ENCODE results near the gene TUFT1. TPM values are rescaled to one million over a fixed set of nuclear protein-coding genes. Genes with fewer than 3 reads are reported as not detected.

TUFT1 gene
- total and polyA plus RNA-seq, 9 of the 15 experiments (the other 6 are each of a cell fraction or from before 2014, with no cell fraction given) = 0.54 to 2.0 (median 1.7) TPM

- TF ChIP-seq PBX2 (CRISPR knock-in tag; IDR thresholded peaks at IDR 0.05; ENCODE audit: low read depth) (no peak), PBX2 (tag; conservative IDR thresholded peaks at IDR 0.05; ENCODE audit: low read depth) (no peak), ZNF445 (CRISPR knock-in tag; IDR thresholded peaks at IDR 0.05; ENCODE audit: low read depth) (no peak), ZNF76 (CRISPR knock-in tag; IDR thresholded peaks at IDR 0.05; ENCODE audit: borderline replicate concordance) (no peak)
Observed at GRCh38 chr1:151541752-151542151, 1.6 kb downstream of the TUFT1 start (continued).

- Histone ChIP-seq H3K27ac (ENCODE audit: extremely low read depth, low read depth, low read length) (no peak overlapping the region), H3K9me3 (replicated peaks; ENCODE audit: control insufficient read depth, insufficient read depth, low read depth, low read length) (no peaks in the 10 kb centered on the region), H3K36me3 (ENCODE audit: control insufficient read depth, insufficient read depth, low read length) (no peaks in the 10 kb centered on the region), H3K27me3 (ENCODE audit: control insufficient read depth in 2 of 2, insufficient read depth in 2 of 2, low read length in 2 of 2) (peaks cover 2 to 5% of the 10 kb centered on the region in 2 experiments; a peak in 2 of 5 replicates), H3K4me1 (replicated peaks in 1 of 2; ENCODE audit: control insufficient read depth in 2 of 2, insufficient read depth in 2 of 2, low read length in 2 of 2) (peaks cover 5 to 14% of the 10 kb centered on the region in 2 experiments; a peak in 4 of 5 replicates), H3K4me2 (ENCODE audit: insufficient read depth, low read length) (no peak overlapping the region), H2AFZ (ENCODE audit: low read depth, low read length) (no peak overlapping the region), H3K9me1 (ENCODE audit: control insufficient read depth, insufficient read depth, low read length) (no peaks in the 10 kb centered on the region), H3K79me2 (ENCODE audit: control insufficient read depth, insufficient read depth, low read length) (no peaks in the 10 kb centered on the region), H3K4me3 (no peak overlapping the region), H4K20me1 (replicated peaks; ENCODE audit: control insufficient read depth, insufficient read depth, low read length) (peaks cover 4% of the 10 kb centered on the region; the same call in 1 of the 2 replicates), H3K9ac (ENCODE audit: insufficient read depth in 1 of 2, low read depth in 2 of 2, low read length in 2 of 2) (no peak overlapping the region)
- FAIRE-seq = no peak
- no peak for DNase-seq (ENCODE audit: extremely low read depth in 1 of 4, low spot score in 3 of 4)
- ChIA-PET CTCF (ENCODE audit: low intra/inter-chr PET ratio) (no interaction called here), POLR2A (interaction anchor here (0.6 to 1.6 kb wide), 3 partner anchors 21 to 329 kb away, joined by 3 to 4 read pairs (median 3); no protein-coding TSS in a partner anchor)
- no TSS peak for BruUV-seq (replicated peaks)
- intact Hi-C loops (cut with micrococcal nuclease) = loop anchor here (5.0 kb wide), 1 partner anchor 35 kb away; no protein-coding TSS in a partner anchor
- ATAC-seq = no peak
- WGBS (ENCODE audit: insufficient coverage, low coverage, missing lambda C conversion rate) = 16% methylated on average over 3 of the region's 3 CpGs
- in situ Hi-C loops (cut with MboI) = no loop called here
- TF ChIP-seq PHB (CRISPR knock-in tag; IDR thresholded peaks at IDR 0.05) = no peak
- TF ChIP-seq POLR2AphosphoS5 (IDR thresholded peaks at IDR 0.05; ENCODE audit: control insufficient read depth, insufficient read depth, low read depth, low read length) = no peak
- TF ChIP-seq SRSF7 (optimal IDR thresholded peaks at IDR 0.05; ENCODE audit: low read depth, low read length) = no peak
- TF ChIP-seq HNRNPUL1 (IDR thresholded peaks at IDR 0.05; ENCODE audit: low read length) = no peak
- TF ChIP-seq ZMIZ1 (IDR thresholded peaks at IDR 0.05; ENCODE audit: low read depth in 2 of 2, low read length in 2 of 2) = no peak
- TF ChIP-seq NCOA2 (IDR thresholded peaks at IDR 0.05; ENCODE audit: partially characterized antibody in 2 of 2) = no peak
- no peak for TF ChIP-seq SRSF9 (IDR thresholded peaks at IDR 0.05; ENCODE audit: borderline replicate concordance, low read depth, low read length)
- TF ChIP-seq ZNF785 (CRISPR knock-in tag; IDR thresholded peaks at IDR 0.05) = no peak
- no peak for TF ChIP-seq SMAD4 (CRISPR knock-in tag; conservative IDR thresholded peaks at IDR 0.05)
- no peak for TF ChIP-seq ZNF316 (IDR thresholded peaks at IDR 0.05)
- no peak for TF ChIP-seq EZH2 (IDR thresholded peaks at IDR 0.05; ENCODE audit: borderline replicate concordance, low read depth, low read length)
- no peak for TF ChIP-seq PCBP1 (IDR thresholded peaks at IDR 0.05; ENCODE audit: low read depth, low read length, poor library complexity, severe bottlenecking)
Observed at GRCh38 chr1:151542710-151543129, 2.6 kb downstream of the TUFT1 start.

Data from K562 (cell line).